ENCODE results near the gene LRRTM3. TPM values are rescaled to one million over a fixed set of nuclear protein-coding genes. Genes with fewer than 3 reads are reported as not detected.

Gene LRRTM3
- polyA plus RNA-seq, 4 donors = 3.6 to 6.7 (median 4.7) TPM

DNA sequence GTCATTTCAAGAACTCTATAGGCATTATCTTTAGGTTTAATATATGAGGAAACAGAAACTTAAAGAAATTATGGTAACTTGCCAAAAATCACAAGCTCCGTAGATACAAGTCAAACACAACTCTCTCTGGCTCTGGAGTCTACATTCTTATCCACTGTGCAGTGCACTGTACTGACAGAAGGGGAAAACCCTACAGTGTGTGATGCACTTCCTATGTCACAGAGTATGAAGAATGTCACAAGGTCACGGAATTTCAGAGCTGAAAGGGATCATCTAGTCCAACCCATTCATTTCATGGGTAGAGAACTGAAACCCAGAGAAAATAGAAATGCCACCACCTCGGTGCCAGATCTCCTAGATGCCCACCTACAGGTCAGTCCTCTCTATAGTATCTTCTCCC is 86.1 kb downstream of the LRRTM3 start:
- no peak for DNase-seq (ENCODE audit: low read depth in 4 of 4, low spot score in 2 of 4)

DNA sequence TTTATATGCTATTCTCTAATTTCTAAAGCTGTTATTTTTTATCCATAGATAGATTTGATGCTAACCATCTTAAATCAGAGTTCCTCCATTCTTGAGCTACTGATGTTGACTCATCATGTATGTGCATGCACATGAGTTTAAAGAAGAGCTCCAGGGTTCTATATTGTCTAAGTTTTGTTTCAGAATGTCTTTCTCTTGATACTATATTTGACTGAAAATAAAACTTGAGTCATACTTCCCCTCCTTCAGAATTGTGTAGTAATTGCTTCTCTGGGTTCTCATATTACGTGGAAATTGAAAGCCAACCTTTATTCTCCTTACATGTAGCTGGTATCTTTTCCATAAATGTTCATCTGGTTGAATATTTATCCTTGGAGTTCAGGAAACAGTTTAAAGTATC is 89.4 kb downstream of the LRRTM3 start:
- DNase-seq (ENCODE audit: low read depth in 4 of 4, low spot score in 2 of 4) = no peak

DNA sequence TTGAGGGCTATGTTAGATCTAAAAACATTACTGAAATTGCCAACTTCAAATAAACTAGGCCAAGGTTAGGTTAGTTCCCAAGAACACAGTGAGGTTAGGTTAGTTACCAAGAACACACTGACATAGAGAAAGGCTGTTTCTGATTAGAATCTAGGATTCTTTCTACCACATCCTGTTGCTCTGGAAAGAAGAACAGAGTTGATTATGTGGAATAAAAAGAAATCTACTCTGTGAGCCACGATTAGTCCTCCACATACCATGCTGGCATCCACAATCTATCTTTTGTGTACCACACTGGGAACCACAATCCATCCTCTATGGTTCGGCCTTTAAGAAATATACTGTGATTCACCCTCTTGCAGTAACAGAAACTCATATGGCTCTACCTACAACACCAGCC is 91.4 kb downstream of the LRRTM3 start:
- no peak for DNase-seq (ENCODE audit: low read depth in 4 of 4, low spot score in 2 of 4)

DNA sequence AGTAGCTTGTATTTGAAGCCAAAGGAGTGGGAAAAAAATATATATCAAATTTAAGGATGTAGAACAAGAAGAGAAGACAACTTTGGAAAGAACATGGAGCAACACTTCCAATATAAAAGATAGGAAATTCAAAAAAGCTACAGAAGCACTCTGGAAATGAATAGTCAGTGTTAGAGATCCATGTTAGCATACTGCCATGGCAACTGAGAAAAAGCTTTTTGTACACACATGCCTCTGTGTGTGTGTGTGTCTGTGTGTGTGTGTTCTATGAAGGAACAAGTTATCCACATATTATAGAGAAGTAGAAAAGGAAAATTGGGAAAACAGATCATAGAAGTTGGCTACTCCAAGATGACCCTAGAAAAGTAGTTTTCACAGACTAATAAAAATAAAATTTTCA is 96.3 kb downstream of the LRRTM3 start:
- no peak for DNase-seq (ENCODE audit: low read depth in 4 of 4, low spot score in 2 of 4)

GRCh38 chr10:67033878-67034277 is 108.0 kb downstream of the LRRTM3 start:
- no peak for DNase-seq (ENCODE audit: low read depth in 4 of 4, low spot score in 2 of 4)

- no peak for DNase-seq (ENCODE audit: low read depth in 4 of 4, low spot score in 2 of 4)
Measured at GRCh38 chr10:67036808-67037207, 111.0 kb downstream of the LRRTM3 start.

DNA sequence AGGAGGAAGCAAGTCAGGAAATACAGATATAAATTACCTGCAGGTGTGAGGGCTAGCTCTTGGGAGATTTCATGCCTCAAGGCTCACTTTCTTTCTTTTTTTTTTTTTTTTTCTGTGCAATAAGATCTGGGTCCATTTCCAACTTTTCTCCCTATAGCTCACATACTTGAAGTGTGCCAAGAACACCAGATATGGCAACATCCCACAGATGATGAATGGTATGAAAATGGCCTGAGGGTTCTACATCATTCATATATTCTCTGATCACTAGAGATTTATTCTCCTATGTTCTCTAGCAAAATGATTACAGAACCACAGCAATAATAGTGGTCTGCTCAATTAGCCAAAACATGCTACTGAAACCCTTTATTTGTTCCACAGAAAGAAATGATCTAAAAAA is 117.2 kb downstream of the LRRTM3 start:
- DNase-seq (ENCODE audit: low read depth in 4 of 4, low spot score in 2 of 4) = no peak

DNA sequence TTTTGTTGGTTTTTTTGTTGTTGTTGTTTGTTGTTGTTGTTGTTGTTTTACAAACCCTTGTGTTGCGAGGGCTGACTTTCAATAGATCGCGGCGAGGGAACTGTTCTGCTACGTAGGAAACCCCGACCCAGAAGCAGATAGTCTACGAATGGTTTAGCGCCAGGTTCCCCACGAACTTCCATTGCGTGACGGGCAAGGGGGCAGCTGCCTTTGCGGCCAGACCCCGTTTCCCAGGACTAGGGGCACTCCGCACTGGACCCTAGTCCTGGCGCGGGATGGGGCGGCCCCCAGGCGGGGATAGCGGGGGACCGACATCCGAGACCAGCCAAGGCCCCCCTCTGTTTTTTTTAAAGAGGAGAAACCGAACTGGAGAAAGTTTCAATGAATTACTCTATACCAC is 119.6 kb downstream of the LRRTM3 start:
- no peak for DNase-seq (ENCODE audit: low read depth in 4 of 4, low spot score in 2 of 4)

DNA sequence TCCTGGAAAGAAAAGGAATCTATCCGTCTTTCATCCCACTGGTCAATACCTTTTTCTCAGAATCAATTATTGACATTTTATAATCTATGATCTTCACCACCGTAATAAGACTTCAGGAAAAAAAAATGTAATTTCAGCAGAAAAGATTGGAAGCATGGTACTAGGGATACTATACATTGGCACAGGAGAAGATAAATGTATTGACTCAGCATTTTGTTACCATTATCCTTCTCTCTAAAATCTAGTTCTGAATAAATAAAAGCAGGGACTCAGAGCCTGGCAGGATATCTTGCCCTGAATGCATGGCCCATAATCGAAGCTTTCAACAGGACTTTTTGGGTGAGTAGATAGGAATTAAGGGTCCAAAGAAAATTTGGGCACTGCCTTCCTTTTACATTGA is 120.7 kb downstream of the LRRTM3 start:
- DNase-seq (ENCODE audit: low read depth in 4 of 4, low spot score in 2 of 4) = no peak

DNA sequence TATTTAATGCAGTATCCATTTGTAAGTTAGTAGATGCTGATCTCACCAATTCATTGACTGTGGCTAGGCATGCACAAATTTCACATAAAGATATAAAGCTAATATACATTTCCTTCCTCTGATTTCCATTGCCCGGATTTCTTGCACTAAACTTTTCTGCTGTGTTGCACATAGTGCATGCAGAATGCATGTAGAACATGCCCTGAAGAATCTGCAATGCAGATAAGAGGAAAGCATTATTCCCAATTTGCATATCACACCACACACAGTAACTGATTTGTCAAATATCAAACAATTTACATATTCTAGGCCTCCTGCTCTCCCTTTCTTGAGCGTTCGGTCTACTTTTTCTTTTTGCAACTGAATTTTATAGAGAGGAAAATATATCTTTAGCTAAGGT is 124.2 kb downstream of the LRRTM3 start:
- no peak for DNase-seq (ENCODE audit: low read depth in 4 of 4, low spot score in 2 of 4)

DNA sequence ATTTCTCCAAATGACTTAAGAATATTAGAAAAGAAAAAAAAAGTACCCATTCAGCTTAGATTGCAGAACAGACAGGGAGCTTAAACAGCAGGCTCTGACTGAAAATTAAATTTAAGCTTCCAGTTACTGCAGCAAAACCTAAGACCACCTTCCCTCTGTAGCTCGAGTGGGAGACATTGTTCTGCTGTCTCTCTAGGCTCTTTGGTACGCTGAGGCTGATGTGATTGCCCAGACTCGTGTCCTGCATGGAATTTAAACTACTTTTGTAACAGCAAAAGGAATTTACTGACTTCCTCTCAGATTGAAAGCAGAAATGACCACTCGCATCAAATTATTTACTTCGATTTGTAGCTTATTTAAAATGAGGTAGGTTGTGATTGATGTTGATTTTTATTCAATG is 124.6 kb downstream of the LRRTM3 start:
- DNase-seq (ENCODE audit: low read depth in 4 of 4, low spot score in 2 of 4) = no peak

GRCh38 chr10:67072654-67073053 is 146.8 kb downstream of the LRRTM3 start:
- DNase-seq (ENCODE audit: low read depth in 4 of 4, low spot score in 2 of 4) = no peak

GRCh38 chr10:67075491-67075971 is 149.7 kb downstream of the LRRTM3 start:
- no peak for DNase-seq (ENCODE audit: low read depth in 4 of 4, low spot score in 2 of 4)

DNA sequence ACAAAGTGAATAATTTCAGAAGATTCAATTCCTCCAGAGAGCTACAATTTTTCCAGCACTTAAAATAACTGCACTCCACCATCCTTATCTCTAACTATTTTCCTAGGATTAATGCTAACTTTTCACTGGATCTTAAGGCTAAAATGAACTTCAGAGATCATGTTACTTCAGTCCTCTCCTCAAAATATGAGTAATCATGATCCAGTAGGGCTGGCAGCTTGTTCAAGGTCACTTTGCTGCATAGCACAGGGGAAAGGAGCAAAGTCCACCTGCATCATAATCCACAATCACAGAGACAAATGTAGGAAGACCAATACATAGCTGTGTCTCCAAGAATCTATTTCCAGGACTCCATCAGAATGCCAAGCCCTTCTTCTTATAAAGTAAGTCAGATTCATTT is 150.3 kb downstream of the LRRTM3 start:
- no peak for DNase-seq (ENCODE audit: low read depth in 4 of 4, low spot score in 2 of 4)

GRCh38 chr10:67077376-67077775 is 151.5 kb downstream of the LRRTM3 start:
- no peak for DNase-seq (ENCODE audit: low read depth in 4 of 4, low spot score in 2 of 4)

- DNase-seq (ENCODE audit: low read depth in 4 of 4, low spot score in 2 of 4) = no peak
Measured at GRCh38 chr10:67079126-67079525, 153.3 kb downstream of the LRRTM3 start.

DNA sequence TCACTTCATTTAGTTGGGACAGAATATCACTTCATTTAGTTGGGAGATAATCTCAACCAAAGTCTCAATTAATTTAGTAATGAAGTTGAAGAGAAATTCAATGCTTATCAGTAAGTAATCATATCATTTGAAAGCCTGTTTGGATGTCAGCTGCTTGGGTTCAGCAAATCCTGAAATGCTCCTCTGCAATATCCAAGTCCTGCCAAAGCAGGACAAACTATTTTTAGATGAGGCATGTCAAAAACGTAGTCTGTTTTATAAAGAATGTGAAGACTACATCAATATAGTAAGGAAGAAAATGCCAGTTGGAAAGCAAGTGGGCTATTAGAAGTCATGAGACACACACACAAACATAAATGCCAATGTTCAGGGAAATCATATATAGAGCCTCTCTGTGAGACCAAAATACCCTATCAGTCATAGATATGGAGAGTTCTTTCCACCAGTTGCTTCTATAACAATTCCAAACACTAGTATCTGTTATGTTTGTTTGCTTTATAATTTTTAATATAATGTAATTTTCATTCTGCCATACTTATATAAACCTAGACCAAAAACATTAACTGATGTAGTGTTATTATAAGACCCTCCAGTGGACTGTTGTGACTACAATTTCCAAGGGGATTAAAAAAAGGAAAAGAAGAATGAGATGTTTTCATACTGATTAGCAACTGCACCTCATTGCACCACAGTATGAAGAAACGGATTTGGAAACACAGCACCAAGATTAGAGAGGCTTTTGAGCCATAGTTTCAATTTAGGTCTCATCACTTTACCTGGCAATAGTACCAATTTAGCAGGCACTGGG is 160.7 kb downstream of the LRRTM3 start:
- no peak for DNase-seq (ENCODE audit: low read depth in 4 of 4, low spot score in 2 of 4)

GRCh38 chr10:67087135-67087425 is 161.2 kb downstream of the LRRTM3 start:
- no peak for DNase-seq (ENCODE audit: low read depth in 4 of 4, low spot score in 2 of 4)

DNA sequence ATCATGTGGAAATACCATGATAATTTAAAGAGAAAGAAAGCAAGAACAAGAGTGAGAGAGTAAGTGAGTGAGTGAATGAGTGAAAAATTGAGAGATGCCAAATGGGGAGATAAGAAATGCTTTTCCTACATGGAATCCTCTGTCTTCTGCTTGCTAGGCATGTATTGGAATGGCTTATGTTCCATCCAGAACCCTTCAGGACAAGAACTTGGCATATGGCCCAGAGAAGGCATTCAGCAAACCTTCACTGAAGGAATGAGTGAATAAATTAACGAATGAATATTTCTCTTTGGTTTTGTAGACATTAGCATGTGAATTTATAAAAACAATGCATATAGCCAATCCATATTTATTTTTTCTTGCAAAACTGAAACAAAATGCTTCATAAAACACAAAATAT is 162.2 kb downstream of the LRRTM3 start:
- no peak for DNase-seq (ENCODE audit: low read depth in 4 of 4, low spot score in 2 of 4)

- no peak for DNase-seq (ENCODE audit: low read depth in 4 of 4, low spot score in 2 of 4)
Measured at GRCh38 chr10:67095531-67095930, 169.7 kb downstream of the LRRTM3 start.

DNA sequence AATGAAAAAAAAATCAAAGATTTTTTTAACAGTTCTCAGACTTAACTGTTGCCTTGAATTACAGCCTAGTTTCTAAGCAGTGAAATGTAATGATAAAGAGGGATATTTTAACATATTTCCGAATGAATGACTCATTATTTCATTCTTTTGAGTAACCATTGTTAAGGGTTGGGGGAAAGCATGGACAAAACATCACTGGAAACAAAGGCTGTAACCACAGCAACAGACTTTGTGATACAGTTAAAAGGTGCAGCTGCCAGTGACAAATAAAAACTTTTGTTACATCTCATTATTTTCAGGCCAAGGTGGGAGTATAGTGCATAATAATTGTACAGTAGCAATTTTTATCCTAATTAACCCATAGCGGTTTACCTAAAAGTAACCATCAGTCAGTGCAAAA is 172.6 kb downstream of the LRRTM3 start:
- DNase-seq (ENCODE audit: low read depth in 4 of 4, low spot score in 2 of 4) = no peak

DNA sequence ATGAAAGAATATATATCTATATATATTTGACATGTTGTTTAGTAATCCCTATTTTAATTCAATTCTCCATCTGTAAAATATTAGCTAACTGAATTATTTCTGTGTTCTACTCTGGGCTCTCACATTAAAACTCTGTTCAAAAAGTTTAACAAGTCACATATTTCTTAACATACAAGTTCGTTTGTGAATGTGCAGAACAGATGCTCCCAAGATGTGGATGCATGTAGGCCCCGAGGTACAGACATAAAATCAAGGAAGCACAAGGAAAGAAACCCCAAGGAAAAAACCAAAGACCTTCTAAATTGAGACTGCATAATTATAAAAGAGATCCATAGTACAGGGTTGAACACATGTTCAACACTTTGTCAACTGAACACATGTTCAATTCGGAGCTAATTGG is 175.1 kb downstream of the LRRTM3 start:
- DNase-seq (ENCODE audit: low read depth in 4 of 4, low spot score in 2 of 4) = no peak

DNA sequence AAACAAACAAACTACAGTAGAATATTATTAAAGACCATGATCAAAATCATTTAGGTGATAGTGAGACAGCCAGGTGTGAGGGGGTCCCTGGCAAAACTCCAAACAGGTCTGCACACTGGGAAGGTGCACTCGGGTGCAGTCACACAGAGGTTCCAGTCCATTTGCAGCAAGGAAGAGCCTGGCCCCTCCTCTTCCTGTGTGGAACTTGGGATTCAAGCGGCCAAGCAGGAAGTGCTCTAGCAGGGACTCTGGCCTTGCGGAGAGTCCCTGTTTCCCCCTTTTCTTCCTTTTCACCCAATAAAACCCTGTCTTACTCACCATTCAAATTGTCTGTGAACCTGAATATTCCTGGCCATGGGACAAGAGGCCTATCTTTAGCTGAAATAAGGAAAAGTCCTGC is 181.8 kb downstream of the LRRTM3 start:
- no peak for DNase-seq (ENCODE audit: low read depth in 4 of 4, low spot score in 2 of 4)
